PFSK-1 (cell line): Measurements from ENCODE around the gene RIPOR1.

ENCODE experiments used
- FOXP2 ChIP-seq: optimal IDR thresholded peaks from 2 replicates; pipeline ENCODE3; 2011; ENCODE audit warnings: borderline replicate concordance, control low read depth, inconsistent platforms; ENCODE audit not compliant: insufficient read depth; ENCODE audit errors: extremely low read length, extremely low read depth
- POLR2AphosphoS5 ChIP-seq: IDR thresholded peaks from 2 replicates; pipeline ENCODE4 v1.6.1; 2012; ENCODE audit warnings: low read depth, mild to moderate bottlenecking, control low read depth, low read length, moderate library complexity
- SIN3A ChIP-seq: IDR thresholded peaks from 2 replicates; pipeline ENCODE4 v1.6.1; 2012; ENCODE audit warnings: mild to moderate bottlenecking, low read length, moderate library complexity, borderline replicate concordance; ENCODE audit not compliant: insufficient read depth
- TAF1 ChIP-seq: IDR thresholded peaks from 2 replicates; pipeline ENCODE4 v1.6.1; 2012; ENCODE audit warnings: low read length, control low read depth, borderline replicate concordance; ENCODE audit not compliant: insufficient read depth
- TF ChIP-seq, protein P1 (sequence below), 2 experiments: IDR thresholded peaks; 2 replicates each; pipeline versions ENCODE4 v1.6.1 to v1.8.0; 2011 to 2012; ENCODE audit warnings: low read depth in 2 of 2, low read length in 2 of 2, control low read depth in 1 of 2, inconsistent platforms in 1 of 2, mild to moderate bottlenecking in 1 of 2, moderate library complexity in 1 of 2; ENCODE audit not compliant: insufficient read depth in 1 of 2

Gene RIPOR1

DNA sequence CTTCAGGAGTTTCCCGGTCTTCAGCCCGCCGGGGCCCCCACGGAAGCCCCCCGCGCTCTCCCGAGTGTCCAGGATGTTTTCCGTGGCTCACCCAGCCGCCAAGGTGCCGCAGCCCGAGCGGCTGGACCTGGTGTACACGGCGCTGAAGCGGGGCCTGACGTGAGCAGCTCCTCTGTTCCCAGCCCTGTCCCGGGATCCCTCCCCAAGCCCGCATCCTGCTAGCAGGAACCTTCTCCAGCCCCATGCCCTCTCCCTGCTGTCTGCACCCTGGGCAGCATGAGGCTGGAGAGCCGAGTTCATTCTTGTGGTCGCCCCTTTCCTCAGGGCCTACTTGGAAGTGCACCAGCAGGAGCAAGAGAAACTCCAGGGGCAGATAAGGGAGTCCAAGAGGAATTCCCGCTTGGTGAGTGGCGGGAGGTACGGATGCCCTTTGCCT is 10.1 kb downstream of the RIPOR1 start:
- TF ChIP-seq, protein P1, sequence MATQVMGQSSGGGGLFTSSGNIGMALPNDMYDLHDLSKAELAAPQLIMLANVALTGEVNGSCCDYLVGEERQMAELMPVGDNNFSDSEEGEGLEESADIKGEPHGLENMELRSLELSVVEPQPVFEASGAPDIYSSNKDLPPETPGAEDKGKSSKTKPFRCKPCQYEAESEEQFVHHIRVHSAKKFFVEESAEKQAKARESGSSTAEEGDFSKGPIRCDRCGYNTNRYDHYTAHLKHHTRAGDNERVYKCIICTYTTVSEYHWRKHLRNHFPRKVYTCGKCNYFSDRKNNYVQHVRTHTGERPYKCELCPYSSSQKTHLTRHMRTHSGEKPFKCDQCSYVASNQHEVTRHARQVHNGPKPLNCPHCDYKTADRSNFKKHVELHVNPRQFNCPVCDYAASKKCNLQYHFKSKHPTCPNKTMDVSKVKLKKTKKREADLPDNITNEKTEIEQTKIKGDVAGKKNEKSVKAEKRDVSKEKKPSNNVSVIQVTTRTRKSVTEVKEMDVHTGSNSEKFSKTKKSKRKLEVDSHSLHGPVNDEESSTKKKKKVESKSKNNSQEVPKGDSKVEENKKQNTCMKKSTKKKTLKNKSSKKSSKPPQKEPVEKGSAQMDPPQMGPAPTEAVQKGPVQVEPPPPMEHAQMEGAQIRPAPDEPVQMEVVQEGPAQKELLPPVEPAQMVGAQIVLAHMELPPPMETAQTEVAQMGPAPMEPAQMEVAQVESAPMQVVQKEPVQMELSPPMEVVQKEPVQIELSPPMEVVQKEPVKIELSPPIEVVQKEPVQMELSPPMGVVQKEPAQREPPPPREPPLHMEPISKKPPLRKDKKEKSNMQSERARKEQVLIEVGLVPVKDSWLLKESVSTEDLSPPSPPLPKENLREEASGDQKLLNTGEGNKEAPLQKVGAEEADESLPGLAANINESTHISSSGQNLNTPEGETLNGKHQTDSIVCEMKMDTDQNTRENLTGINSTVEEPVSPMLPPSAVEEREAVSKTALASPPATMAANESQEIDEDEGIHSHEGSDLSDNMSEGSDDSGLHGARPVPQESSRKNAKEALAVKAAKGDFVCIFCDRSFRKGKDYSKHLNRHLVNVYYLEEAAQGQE (IDR thresholded peaks at IDR 0.05; ENCODE audit: insufficient read depth in 1 of 2, low read depth in 2 of 2, low read length in 2 of 2): no peak
- TF ChIP-seq SIN3A (no peak), POLR2AphosphoS5 (no peak), TAF1 (no peak)

DNA sequence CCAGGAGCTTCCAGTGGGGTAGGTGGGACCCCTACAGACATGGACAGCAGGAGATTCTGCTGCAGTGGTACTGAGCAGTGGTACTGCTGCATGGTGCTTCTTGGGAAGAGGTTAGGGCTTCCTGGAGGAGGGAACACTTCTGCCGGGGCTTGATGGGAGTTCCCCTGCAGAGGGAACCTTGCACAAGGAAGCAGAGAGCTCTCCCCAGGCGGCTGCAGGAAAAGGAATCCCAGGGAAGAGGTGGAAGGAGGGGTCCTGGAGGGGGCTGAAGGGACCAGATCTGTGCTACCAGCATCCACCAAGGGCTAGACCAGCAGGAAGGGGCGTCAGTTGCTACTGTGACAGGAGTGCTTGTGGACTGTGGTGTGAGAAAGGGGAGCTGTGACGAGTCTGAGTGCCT is 10.6 kb downstream of the RIPOR1 start:
- TF ChIP-seq FOXP2 (no peak), SIN3A (no peak), TAF1 (no peak), POLR2AphosphoS5 (no peak)
- TF ChIP-seq, protein P1 (IDR thresholded peaks at IDR 0.05; ENCODE audit: insufficient read depth in 1 of 2, low read depth in 2 of 2, low read length in 2 of 2): no peak

DNA sequence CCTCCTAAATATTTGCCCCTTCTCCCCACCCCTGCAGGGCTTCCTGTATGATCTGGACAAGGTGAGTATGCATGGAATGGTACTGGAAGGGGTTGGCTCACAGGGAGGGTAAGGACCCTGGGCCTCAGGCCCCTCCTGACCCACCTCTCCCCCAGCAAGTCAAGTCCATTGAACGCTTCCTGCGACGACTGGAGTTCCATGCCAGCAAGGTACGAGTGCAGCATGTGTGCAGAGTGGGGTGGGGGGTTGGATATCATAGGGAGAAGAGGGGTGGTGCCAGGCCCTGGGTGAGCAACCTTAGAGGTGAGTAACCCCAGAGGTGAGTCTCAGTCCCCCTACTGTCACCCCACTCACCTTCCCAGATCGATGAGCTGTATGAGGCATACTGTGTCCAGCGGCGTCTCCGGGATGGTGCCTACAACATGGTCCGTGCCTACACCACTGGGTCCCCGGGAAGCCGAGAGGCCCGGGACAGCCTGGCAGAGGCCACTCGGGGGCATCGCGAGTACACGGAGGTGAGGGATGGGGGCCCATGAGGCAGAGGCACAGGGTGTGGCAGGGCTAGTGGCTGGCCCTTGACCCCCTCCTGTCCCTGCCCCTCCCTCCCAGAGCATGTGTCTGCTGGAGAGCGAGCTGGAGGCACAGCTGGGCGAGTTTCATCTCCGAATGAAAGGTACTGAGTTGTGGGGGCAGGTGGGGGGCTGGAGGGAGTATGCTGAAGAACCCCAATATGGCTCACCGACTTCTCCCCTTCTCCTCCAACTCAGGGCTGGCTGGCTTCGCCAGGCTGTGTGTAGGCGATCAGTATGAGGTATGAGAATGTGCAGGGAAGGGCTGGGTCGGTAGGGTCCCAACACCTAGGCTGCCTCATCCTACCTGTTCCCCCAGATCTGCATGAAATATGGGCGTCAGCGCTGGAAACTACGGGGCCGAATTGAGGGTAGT is 11.3 kb downstream of the RIPOR1 start:
- TF ChIP-seq, protein P1 (IDR thresholded peaks at IDR 0.05; ENCODE audit: insufficient read depth in 1 of 2, low read depth in 2 of 2, low read length in 2 of 2): no peak
- no peak for TF ChIP-seq SIN3A
- TF ChIP-seq FOXP2: no peak
- no peak for TF ChIP-seq TAF1
- TF ChIP-seq POLR2AphosphoS5: no peak

DNA sequence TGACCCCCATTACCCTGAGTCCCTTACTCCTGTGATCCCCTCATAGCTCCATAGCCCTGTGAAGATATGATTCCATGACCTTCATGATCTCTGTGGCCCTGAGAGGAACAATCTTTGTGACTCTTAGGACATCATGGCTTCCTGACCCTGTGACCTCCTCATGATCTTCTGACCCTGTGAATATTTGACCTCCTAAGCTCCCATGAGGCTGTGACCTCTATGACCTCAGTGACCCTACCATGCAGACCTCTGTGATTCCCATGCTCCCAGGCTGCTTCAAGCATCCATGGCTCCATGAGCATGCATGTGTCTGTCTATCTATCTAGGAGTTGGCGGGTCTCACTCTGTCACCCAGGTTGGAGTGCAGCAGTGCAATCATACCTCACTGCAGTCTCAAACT is 12.1 kb downstream of the RIPOR1 start:
- TF ChIP-seq SIN3A (no peak), FOXP2 (no peak), POLR2AphosphoS5 (no peak), TAF1 (no peak)
- TF ChIP-seq, protein P1 (IDR thresholded peaks at IDR 0.05; ENCODE audit: insufficient read depth in 1 of 2, low read depth in 2 of 2, low read length in 2 of 2): no peak
